Glomerular visceral epithelial cell (primary cell): ENCODE measurements around the gene CYP4F2.
"Not testable (repeated sequence)": the region's sequence is repeated elsewhere in the genome, so short reads cannot be mapped to it uniquely, and the experiment has no call there.

Experiments used
- DNase-seq: peaks from one replicate; pipeline ENCODE4 v3.0.0-alpha.2; 2016; ENCODE audit errors: extremely low spot score

The CYP4F2 gene

DNA sequence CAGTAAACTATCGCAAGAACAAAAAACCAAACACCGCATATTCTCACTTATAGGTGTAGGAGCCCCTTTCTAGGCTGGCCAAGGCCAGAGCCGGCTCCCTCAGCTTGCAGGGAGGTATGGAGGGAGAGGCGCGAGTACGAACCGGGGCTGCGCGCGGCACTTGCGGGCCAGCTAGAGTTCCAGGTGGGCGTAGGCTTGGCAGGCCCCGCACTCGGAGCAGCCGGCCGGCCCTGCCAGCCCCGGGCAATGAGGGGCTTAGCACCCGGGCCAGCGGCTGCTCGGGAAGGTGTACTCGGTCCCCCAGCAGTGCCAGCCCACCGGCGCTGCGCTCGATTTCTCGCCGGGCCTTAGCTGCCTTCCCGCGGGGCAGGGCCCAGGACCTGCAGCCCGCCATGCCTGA, 1.7 kb upstream of the CYP4F2 start:
- not testable (repeated sequence) for DNase-seq

DNA sequence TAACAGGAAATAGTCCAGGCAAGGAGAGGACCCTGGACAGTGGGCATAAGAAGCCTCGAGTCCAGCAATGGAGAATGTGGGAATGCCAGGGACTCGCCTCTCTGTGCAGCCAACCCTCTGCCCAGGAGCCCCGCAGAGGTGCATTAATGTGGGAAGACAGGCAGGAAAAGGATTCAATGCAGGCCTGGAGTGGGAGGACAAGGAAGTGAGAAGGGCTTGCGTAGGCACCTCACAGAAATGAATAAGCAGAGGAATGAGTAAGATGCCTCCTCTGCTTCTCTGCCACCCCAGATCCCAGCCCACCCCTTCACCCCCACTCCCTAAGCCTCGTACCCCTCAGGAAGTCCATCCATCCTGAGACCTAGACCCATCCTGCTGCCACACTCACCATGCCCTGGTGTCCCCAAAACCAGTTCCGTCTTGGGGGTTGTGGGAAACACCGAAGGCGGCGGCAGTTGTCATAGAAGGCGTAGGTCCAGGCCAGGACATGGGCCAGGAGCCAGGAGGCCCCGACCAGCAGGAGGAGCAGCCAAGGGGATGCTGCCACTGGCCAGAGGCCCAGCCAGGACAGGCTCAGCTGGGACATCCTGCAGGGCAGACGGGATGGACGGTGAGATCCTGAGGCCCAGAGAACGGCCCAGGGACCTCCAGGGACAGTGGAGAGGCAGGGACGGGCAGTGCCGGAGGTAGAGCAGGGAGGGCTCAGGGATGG, 692 bp downstream of the CYP4F2 start:
- DNase-seq = no peak

GRCh38 chr19:15895876-15896430, 1.9 kb downstream of the CYP4F2 start:
- no peak for DNase-seq

DNA sequence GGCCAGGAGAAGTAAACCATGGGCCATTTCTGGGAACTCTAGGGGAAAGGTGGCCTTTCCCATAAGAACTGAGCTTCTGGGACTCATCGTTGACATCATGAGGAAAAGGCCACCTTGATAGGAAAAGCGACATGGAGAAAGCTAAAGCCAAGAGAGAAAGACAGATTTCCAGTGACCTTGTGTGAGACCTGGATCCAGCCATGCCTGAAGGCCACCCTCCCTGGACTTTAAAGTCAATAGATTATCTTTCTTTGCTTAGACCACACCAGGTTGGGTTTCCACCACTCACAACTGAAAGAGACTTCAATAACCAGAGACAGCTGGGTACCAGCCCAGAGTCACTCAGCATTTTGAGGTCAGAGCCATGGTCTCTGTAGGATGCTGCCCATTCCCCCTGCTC, 3.5 kb downstream of the CYP4F2 start:
- no peak for DNase-seq

DNA sequence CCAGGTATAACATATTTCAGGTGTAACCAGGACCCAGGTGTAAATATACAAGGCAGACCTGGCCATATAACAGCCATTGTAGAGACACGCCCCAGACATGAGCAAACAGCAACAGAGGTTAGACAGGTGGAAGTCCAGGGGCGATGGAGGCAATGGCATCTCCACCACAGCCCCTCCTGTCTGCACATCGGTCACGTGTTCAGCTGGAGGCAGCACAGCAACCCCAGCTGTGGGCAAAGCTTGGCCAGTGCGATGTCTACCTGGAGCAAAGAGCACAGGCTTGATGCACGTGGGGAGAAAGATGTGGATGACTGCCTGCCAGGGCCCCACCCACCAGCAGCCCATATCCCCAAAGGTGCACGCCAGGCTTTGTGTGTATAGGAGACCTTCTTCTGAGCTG, 4.4 kb downstream of the CYP4F2 start:
- no peak for DNase-seq

- no peak for DNase-seq
Observed at GRCh38 chr19:15892012-15892411, 5.9 kb downstream of the CYP4F2 start.

DNA sequence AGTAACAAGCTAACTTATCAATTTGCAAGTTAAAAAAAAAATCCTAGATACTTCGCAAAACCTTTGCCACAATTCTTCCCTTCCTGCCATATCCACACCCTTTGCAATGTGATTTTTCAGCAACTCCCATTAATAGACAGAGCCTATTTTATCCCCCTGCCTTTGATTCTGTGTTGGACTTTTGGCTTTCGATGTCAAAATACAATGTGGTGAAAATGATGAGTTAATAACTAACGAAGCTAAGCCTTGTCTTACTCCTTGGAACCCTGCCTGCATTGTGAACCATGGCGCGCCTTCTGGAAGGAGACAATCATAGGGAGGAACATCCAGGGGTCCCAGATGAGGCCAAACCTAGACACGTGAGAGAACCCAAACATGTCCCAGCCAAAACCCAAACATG, 6.4 kb downstream of the CYP4F2 start:
- no peak for DNase-seq

- not testable (repeated sequence) for DNase-seq
Observed at GRCh38 chr19:15889339-15889738, 8.5 kb downstream of the CYP4F2 start.

DNA sequence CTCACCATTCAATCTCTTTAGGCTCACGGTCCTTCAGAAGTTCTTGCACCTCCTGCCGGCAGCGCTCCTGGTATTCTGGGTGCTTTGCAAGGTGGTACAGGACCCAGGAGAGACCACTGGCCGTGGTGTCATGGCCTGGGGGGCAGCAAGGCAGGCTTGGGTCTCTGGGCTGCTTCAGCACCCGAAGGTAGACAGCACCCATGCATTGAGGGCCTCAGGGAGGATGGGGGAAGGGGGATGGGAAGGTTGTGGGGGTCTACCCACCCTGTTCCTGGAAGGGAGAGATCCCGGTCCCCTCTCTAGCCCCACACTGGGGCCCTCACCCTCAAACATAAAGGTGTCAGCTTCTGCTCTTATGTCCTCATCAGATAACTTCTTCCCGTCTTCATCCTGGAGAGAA, 12.0 kb downstream of the CYP4F2 start:
- DNase-seq = no peak

DNA sequence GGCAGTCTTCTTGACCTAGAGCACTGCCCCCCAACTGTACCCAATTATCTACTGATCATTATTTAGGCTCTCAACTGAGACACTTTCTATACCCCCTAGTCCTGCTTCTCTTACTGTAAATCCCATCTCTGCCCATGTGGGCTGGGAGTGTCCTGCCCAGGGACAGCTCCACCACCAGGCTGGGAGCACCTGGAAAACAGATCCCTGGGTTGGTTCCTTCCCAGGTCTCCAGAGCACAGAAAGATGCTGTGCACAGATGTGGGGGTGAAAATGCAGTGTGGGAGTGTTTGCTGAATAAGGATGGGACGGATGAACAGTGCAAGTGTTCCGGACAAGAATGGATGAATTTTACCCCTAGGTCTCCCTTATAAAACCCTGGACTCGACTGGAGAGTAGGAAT, 12.7 kb downstream of the CYP4F2 start:
- DNase-seq = no peak

- not testable (repeated sequence) for DNase-seq
Observed at GRCh38 chr19:15883329-15883728, 14.5 kb downstream of the CYP4F2 start.

GRCh38 chr19:15874821-15875474, 22.9 kb downstream of the CYP4F2 start:
- DNase-seq = no peak

DNA sequence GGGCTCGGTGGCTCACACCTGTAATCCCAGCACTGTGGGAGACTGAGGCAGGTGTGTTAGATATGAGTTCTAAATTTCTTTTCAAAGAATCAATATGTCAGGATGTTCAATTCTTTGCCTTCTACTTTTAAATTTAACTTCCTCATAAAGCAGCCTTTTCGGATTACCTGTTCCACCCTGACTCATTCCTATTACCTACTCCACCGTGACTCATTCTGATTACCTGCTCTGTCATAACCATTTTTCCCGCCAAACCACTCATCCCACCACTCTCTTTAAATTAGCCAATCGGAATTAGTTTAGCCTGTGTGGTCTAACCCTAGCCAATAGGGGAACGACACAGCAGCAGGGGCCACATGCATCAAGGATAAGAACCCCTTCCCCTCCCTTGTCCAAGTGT, 24.1 kb downstream of the CYP4F2 start:
- not testable (repeated sequence) for DNase-seq

- DNase-seq = peak; percentile 7
Observed at GRCh38 chr19:15871570-15871969, 26.3 kb downstream of the CYP4F2 start.

GRCh38 chr19:15869873-15870272, 28.0 kb downstream of the CYP4F2 start:
- no peak for DNase-seq

DNA sequence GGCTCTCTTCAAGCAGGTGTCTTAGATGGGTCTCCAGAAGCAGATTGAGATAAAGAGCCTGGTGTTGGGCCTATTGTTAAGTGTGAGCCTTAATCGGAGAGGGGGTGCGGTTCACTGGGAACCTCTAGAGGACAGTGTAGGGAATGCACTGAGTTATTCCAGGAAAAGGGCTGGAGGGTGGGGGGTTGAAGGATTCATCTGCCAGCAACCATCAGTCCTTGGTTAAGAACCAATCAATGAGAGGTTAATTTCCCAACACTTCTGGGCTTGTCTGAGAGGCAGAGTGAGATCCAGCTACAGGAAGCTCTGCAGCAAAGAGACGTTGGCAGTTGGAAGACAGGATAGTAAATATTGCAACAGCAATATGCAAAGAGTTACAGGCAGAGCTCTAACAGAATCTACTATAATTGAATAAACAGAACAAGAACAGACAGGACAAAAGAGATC, 28.7 kb downstream of the CYP4F2 start:
- DNase-seq = peak; percentile 60

DNA sequence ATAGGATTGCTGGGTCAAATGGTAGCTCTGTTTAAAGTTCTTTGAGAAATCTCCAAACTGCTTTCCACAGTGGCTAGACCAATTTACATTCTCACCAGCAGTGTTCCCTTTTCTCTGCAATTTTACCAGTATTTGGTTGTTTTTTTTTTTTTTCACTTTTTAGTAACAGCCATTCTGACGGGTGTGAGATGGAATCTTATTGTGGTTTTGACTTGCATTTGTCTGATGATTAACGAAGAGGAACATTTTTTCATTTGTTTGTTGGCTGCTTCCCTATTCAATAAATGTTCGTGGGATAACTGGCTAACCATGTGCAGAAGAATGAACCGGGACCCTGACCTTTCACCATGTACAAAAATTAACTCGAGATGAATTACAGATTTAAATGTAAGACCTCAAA, 31.2 kb downstream of the CYP4F2 start:
- peak; percentile 37 for DNase-seq

DNA sequence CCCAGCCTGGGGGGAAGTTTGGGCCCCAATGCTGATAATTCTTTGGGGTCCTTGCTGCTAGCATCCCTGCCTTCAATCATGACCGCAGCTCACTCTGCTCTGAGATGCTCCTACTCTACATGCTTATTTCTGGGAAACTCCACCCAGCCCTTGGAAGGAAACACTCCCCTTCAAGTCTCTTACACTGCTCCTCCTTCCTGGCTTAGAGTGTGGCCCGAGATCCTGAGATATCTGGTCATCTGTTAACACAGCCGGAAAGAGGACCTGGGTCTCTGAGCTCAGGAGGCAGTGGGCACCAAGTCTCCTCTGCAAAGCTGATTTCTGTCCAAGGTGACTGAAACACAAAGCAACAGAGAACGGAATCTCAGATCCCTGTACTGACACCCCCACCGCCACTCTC, 33.0 kb downstream of the CYP4F2 start:
- no peak for DNase-seq

GRCh38 chr19:15863272-15863671, 34.6 kb downstream of the CYP4F2 start:
- DNase-seq = peak; percentile 16

- DNase-seq = no peak
Observed at GRCh38 chr19:15862444-15862843, 35.4 kb downstream of the CYP4F2 start.

DNA sequence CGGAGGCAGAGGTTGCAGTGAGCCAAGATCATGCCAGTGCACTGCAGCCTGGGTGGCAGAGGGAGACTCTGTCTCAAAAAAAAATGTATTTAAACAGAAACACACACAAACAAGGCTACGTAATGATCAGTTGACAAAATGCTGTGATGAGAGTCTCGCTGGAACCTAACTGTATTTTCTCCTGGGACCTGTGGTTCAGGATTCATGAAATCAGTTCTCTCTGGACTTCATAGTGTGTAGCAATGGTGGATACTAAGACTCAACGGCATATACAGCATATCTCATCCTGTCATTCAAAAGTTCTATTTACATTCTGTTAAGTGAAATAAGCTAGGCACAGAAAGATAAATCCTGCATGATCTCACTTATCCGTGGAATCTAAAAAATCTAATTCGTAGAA, 37.4 kb downstream of the CYP4F2 start:
- no peak for DNase-seq

DNA sequence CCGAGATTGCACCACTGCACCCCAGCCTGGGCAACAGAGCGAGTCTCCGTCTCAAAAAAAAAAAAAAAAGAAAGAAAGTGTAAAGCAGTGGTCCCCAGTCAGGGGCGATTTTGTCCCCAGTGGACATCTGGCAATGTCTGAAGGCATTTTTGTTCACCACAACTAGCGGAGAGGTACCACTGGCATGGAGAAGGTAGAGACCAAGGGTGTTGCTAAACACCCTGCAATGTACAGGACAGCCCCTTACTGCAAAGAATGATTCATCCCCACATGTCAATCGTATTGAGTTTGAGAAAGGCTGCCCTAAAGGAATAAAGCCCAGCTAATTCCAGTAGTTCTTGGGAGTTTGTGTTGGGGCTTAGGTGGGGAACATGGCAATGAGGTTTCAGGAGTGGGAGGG, 38.7 kb downstream of the CYP4F2 start:
- no peak for DNase-seq

DNA sequence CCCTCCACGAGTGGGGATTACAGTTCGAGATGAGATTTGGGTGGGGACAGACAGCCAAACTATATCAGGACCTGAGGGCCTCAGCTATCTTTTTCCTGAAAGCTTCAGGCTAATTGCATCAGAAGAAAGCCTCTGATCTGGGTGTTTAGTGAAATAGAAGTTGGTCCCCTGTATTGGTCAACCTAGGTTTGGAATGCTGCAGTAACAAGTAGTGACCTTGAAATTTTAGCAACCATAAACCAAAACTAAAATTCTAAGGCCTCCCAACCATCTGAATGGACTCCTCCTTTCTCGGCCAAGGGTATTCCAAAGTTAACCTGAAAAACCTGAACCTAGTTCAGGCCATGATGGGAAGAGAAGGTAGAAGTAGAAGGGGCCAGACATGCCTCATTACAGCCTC, 47.5 kb downstream of the CYP4F2 start:
- no peak for DNase-seq
